Measurements from ENCODE around the gene PALLD. TPM values are rescaled to one million over a fixed set of nuclear protein-coding genes. Genes with fewer than 3 reads are reported as not detected.

Gene PALLD
- total RNA-seq, 1 experiment from 2014 or later, result 26.7 TPM

- CTCF ChIA-PET, result no interaction called here
- ATAC-seq, result no peak
- TF ChIP-seq EZH2 (IDR thresholded peaks at IDR 0.05; ENCODE audit: low read length, unreplicated experiment), result no peak
- no peak for TF ChIP-seq CTCF (conservative IDR thresholded peaks at IDR 0.05; ENCODE audit: low read depth, low read length)
- TF ChIP-seq EZH2phosphoT487 (IDR thresholded peaks at IDR 0.05; ENCODE audit: borderline replicate concordance, low read length), result no peak
- H3K4me2 ChIP-seq (ENCODE audit: low read length), result no peak overlapping the region
- no peak overlapping the region for H3K4me3 ChIP-seq (ENCODE audit: low read length)
- no peak overlapping the region for H3K27ac ChIP-seq (ENCODE audit: low read length)
- no peak overlapping the region for H2AFZ ChIP-seq (ENCODE audit: low read length)
- H3K9me2 ChIP-seq (replicated peaks; ENCODE audit: low read length), result no peaks in the 10 kb centered on the region
- no peak overlapping the region for H3K9ac ChIP-seq (ENCODE audit: low read length)
- H4K20me1 ChIP-seq (ENCODE audit: low read length), result no peaks in the 10 kb centered on the region
- H3K36me3 ChIP-seq (ENCODE audit: low read depth, low read length), result no peaks in the 10 kb centered on the region; the same call in 1 of the 2 replicates
- H3K79me2 ChIP-seq (ENCODE audit: low read length), result peaks cover 25% of the 10 kb centered on the region
- intact Hi-C loops (cut with micrococcal nuclease), result no loop called here
- POLR2A ChIA-PET (ENCODE audit: unreplicated experiment), result no interaction called here
- DNase-seq, result no peak
- H3K9me3 ChIP-seq (ENCODE audit: low read length), result no peaks in the 10 kb centered on the region
- no peaks in the 10 kb centered on the region for H3F3A ChIP-seq (ENCODE audit: low read length, unreplicated experiment)
- BruUV-seq (replicated peaks), result no TSS peak
- H3K4me1 ChIP-seq (ENCODE audit: insufficient read depth, low read length), result no peaks in the 10 kb centered on the region; the same call in 1 of the 2 replicates
- H3K27me3 ChIP-seq (ENCODE audit: low read length), result no peaks in the 10 kb centered on the region
These were observed 360.9 kb downstream of the PALLD start for GRCh38 chr4:168857546-168858314.

- Histone ChIP-seq H3K4me3 (ENCODE audit: low read length) (no peak overlapping the region), H3K4me1 (ENCODE audit: insufficient read depth, low read length) (no peaks in the 10 kb centered on the region; the same call in 1 of the 2 replicates), H3K36me3 (ENCODE audit: low read depth, low read length) (no peaks in the 10 kb centered on the region; the same call in 1 of the 2 replicates), H3F3A (ENCODE audit: low read length, unreplicated experiment) (no peaks in the 10 kb centered on the region), H3K79me2 (ENCODE audit: low read length) (peaks cover 25% of the 10 kb centered on the region), H3K9me3 (ENCODE audit: low read length) (no peaks in the 10 kb centered on the region), H4K20me1 (ENCODE audit: low read length) (no peaks in the 10 kb centered on the region), H2AFZ (ENCODE audit: low read length) (no peak overlapping the region), H3K4me2 (ENCODE audit: low read length) (no peak overlapping the region), H3K27me3 (ENCODE audit: low read length) (no peaks in the 10 kb centered on the region), H3K9ac (ENCODE audit: low read length) (no peak overlapping the region), H3K27ac (ENCODE audit: low read length) (no peak overlapping the region), H3K9me2 (replicated peaks; ENCODE audit: low read length) (no peaks in the 10 kb centered on the region)
- TF ChIP-seq EZH2 (IDR thresholded peaks at IDR 0.05; ENCODE audit: low read length, unreplicated experiment) (no peak), CTCF (conservative IDR thresholded peaks at IDR 0.05; ENCODE audit: low read depth, low read length) (no peak), EZH2phosphoT487 (IDR thresholded peaks at IDR 0.05; ENCODE audit: borderline replicate concordance, low read length) (no peak)
- POLR2A ChIA-PET (ENCODE audit: unreplicated experiment), result no interaction called here
- intact Hi-C loops (cut with micrococcal nuclease), result no loop called here
- ATAC-seq (no peak), DNase-seq (no peak)
- CTCF ChIA-PET, result no interaction called here
- no TSS peak for BruUV-seq (replicated peaks)
These were observed 362.2 kb downstream of the PALLD start for GRCh38 chr4:168859100-168859499.
